HuH-7.5 (cell line): Measurements from ENCODE around the gene CABCOCO1.
"Not testable (repeated sequence)": the region's sequence is repeated elsewhere in the genome, so short reads cannot be mapped to it uniquely, and the experiment has no call there.

Experiments used
- DNase-seq: peaks from one replicate; pipeline ENCODE4 v3.0.0; 2011; ENCODE audit warnings: low spot score

CABCOCO1 gene

DNA sequence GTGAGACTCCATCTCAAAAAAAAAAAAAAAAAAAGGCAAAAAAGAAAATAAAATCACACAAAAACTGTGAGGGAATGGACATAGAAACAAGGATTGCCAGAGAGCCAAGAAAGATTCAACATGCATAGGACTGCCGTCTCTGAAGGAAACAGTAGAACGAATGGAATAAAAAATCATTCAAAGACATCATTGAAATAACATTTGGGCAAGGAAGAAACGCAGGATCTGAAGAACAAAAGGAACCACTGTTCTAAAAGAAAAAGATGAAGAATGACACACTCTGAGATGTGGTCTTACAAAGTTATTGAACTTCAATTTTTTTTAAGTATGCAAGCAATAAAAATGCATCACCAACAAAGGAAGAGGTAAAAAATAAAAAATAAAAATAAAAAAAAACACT is 57.2 kb downstream of the CABCOCO1 start:
- no peak for DNase-seq

DNA sequence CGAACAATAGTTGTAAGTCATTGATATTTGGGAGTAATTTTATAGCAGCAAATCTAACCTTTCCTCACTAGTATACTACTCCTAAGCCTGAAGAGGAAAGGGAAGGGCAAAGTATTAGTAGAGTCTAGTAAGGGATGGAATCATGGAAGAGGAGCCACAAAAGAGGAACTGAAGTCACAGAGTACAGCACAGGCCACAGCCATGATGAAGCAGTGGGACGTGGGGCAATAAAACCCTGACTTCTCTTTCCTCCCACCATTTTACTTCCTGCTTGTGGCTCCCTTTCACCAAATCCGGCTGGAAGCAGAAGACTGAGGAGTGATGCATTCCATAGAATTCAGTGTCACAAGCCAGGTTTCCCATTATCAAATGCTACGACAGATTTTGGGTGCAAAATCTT is 58.7 kb downstream of the CABCOCO1 start:
- DNase-seq, result no peak

DNA sequence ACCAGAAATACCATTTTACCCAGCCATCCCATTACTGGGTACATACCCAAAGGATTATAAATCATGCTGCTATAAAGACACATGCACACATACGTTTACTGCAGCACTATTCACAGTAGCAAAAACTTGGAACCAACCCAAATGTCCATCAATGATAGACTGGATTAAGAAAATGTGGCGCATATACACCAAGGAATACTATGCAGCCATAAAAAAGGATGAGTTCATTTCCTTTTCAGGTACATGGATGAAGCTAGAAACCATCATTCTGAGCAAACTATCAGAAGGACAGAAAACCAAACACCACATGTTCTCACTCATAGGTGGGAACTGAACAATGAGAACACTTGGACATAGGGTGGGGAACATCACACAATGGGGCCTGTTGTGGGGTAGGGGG is 62.5 kb downstream of the CABCOCO1 start:
- DNase-seq, result not testable (repeated sequence)

DNA sequence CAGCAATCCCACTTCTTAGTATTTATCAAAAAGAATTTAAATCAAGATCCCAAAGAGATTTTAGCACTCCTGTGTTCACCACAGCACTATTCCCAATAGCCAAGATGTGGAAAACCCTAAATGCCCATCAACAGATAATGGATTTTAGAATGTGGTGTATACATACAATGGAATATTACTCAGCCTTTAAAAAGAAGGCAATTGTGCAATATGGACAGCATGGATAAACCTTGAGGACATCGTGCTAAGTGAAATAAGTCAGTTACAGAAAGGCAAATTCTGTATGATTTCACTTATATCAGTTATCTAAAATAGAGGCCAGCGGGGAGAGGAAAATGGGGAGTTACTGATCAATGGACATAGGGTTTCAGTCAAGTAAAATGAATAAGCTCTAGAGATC is 66.9 kb downstream of the CABCOCO1 start:
- no peak for DNase-seq

DNA sequence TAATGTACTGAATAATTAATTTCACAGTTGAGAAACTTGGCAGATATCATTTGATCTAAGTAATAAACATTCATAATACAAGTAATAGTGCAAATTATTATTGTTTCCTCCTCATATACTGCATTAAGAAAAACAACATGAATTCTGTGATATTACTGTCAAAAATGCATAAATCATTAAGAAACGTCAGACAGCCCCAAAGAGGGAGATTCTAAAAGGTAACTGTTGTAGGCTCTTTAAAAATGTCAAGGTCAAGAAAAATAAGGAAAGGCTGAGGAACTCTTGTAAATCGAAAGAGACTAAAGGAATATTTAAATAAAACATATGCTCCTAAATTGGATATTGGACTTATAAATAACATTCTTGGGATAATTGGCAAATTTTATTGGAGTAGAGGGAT is 67.9 kb downstream of the CABCOCO1 start:
- DNase-seq, result no peak

DNA sequence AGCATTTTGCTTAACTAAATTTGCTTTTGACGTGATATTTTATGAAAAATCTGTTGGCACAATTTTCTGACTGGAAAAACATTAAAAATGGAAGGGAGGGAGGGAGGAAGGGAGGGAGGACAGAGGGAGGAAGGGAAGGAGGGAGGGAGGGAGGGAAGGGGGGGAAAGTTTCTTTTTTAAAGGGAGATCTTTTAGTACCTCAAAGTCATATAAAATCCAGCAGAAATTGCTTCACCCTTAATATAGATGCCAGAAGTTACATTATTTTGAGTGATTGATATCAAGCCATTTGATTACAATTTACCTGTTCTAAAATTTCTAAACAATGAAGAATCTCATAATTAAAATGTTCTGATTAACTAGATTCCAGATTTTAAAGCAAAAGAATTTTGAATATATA is 68.9 kb downstream of the CABCOCO1 start:
- no peak for DNase-seq

DNA sequence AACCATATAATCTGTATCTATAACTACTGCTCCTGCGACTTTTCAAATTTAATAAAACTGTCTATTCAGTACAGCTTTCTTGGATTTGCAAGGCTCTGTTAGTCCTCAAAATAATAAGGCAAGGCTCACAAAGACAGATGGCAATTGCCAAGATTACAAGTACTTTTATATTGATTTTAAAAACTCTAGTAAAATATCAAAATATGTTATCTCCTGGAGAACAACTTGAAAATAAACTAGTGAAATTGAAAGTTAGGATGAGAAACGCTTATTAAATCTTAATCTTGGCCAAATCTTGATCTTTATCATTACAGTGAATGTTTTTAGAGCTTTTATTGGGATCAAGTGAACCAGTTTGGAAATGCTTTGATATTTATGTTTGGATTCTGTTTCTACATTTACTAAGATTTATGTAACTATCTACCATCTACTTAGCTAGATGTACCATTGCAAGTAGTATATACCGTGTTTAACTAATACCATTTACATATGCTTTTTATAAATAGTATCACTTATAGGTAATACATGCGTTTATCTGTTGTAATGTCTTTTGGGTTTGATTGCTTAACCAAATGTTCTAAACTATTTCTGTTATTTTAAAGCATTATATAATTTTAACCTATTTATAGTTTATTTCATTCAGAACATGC is 70.0 kb downstream of the CABCOCO1 start:
- DNase-seq, result no peak

DNA sequence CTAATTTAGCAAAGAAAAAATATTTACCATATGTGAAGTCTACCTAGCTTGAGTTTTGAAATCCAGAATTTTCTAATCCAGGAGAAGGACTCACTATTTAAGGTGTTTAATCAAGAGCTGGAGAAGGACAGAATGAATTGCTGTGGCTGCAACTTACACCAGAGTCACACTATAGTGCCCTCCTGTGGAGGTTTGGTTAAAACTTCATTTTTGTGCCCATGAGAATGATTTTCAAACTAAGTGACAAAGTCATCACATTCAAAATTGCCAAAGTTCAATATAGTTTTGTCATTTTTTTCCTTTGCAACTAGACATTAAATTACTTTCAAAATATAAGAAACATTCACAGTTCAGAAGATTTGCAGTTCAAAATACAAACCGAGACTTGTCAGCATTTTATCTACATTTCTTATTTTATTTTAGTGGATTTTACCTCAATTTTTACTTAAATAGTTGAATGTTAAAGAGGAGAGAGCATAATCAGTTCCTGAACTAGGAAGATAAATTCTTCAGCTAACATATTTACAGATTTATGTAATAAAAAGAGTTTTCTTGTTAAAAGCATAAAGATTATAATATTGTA is 70.7 kb downstream of the CABCOCO1 start:
- DNase-seq, result no peak

DNA sequence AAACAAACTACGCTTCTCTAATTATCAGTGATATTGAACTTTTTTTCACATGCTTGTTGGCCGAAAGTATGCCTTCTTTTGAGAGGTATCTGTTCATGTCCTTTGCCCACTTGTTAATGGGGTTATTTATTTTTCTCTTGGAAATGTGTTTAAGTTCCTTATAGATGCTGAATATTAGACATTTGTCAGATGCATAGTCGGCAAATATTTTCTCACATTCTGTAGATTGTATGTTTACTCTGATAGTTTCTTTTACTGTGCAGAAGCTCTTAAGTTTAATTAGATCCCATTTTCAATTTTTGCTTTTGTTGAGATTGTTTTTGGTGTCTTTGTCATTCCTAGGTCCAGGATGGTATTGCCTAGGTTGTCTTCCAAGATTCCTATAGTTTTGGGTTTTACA is 73.2 kb downstream of the CABCOCO1 start:
- no peak for DNase-seq

DNA sequence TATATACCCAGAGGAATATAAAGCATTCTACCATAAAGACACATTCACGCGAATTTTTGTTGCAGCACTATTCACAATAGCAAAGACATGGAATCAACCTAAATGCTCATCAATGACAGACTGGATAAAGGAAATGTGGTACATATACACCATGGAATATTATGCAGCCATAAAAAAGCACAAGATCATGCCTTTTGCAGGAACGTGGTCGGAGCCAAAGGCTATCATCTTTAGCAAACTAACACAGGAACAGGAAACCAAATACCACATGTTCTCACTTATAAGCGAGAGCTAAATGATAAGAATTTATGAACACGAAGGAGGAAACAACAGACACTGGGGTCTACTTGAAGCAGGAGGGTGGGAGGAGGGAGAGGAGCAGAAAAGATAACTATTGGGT is 74.7 kb downstream of the CABCOCO1 start:
- not testable (repeated sequence) for DNase-seq

DNA sequence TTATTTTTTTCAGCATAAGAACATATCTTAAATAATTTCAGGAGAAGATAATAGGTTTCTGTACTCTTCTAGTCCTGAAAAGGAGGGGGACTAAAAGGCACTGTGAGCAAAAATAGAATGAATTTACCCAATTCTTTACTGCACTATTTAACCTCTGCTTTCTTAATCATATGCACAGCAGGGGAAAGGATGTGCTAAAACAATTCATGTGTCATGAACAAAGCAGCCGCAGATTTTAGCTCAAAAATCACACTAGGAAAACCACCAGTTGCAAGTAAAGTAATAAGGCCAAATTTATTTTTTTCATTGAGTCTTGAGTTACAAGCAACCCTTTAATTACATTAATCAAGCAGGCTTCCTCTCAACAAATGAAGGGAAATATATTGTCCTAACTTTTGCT is 80.1 kb downstream of the CABCOCO1 start:
- no peak for DNase-seq

DNA sequence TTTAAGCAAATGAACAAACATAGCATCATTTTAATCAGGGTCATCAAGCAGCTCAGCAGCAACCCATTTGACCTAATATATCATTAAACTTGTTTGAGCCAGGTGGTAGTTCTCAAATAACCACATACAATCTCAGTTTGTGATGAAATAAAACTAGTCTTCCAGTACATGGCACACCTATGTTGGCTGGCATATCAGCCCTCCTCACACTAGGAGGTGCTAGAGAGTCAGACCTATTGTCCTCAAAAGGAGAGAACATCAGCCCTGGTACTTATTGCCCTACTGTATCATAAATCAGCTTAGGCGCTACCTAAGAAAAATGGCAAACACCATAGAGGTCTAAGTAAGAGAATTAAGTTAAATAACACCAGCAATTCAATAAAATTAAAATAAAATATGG is 81.7 kb downstream of the CABCOCO1 start:
- DNase-seq, result no peak

DNA sequence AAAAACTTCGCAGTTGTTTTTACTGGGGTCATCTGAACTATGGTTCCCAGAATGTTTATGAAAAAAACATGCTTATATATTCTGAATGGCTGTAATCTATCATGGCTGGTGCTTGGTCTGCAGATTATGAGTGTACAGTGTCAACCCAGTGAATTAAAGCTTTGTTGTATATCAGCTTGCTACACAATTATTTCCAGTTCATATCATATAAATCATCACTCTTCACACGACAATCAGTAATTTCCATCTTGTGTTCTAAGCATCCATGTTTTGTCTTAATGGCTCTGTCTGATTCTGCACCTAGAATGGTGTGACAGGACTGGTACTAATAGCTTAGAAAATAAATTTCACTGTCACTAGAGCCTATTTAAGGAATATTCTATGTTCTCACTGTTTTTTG is 83.6 kb downstream of the CABCOCO1 start:
- no peak for DNase-seq

DNA sequence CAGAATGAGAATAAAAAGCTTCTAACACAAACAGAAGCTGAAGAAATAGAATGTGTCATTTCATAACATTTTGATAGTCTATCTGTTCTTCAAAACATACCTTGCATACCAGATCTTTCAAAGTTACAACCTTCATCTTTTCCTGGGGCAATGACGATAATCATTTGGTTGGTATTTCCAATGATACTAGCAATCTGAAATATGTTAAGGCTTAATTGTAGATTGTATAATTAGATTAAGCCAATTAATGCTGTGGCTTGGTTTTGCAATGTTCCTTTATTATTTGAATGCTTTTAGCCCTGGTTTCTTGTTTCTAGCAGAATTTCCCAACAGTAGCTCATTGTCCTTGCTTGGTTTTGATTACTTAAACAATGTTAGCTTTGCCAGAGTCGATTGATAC is 84.6 kb downstream of the CABCOCO1 start:
- DNase-seq, result no peak

DNA sequence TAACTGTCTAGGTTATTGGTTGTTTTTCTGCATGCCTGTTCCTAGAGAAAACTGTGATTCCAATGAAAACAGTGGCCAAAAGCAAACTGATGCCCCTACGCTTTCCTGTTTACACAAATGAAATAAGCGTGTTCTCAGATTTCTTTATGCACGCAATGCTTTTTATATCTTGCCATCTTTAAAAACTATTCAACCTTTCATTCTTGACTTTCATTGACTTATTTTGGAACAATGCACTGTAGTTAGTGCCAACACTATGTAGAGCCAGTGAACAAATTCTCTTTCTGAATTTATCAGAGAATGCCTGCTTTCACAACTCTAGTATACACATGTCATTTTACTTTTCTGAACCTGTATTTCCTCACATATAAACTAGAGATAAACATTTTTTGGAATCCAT is 86.6 kb downstream of the CABCOCO1 start:
- no peak for DNase-seq

DNA sequence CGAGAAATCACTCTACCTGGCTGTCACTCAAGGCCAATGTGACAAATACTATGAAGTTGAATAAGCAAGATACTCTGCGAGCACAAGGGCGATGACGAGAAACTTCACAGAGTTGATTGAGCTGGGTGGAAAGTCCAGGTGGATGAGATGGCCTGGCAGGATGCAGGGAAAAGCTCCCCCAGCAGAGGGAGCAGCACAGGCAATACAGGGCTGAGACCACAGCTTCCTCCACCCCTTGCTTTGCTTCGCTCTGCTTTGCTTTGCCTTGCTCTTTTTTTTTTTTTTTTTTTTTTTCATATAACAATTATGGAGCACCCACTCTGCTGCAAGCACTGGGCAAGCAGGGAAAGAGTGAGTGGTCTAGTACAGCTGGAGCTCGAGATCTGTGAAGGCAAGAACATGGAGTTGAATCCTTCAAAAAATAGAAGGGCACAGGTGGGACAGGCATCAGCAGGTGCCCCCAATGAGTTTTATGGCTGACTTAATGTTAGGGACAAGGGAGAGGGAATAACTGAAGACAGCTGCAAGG is 88.3 kb downstream of the CABCOCO1 start:
- DNase-seq, result peak; percentile 8

DNA sequence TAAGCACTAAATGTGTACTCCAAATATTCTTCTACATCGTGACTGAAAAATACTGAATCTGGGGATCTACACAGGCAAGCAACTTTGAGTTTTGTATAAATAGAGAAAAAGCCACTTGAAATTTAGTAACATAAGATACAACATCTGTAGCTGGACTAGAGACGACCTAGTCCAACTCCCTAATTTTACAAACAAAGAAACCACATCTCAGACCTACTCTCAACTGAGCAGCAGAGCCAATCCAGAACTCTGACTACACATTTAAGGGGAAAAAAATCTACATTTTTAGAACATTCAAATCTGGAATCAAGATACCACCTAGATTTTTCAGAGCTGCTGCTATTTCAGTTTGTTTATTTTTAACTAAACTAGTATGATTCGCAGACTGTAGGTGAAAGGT is 88.9 kb downstream of the CABCOCO1 start:
- no peak for DNase-seq

DNA sequence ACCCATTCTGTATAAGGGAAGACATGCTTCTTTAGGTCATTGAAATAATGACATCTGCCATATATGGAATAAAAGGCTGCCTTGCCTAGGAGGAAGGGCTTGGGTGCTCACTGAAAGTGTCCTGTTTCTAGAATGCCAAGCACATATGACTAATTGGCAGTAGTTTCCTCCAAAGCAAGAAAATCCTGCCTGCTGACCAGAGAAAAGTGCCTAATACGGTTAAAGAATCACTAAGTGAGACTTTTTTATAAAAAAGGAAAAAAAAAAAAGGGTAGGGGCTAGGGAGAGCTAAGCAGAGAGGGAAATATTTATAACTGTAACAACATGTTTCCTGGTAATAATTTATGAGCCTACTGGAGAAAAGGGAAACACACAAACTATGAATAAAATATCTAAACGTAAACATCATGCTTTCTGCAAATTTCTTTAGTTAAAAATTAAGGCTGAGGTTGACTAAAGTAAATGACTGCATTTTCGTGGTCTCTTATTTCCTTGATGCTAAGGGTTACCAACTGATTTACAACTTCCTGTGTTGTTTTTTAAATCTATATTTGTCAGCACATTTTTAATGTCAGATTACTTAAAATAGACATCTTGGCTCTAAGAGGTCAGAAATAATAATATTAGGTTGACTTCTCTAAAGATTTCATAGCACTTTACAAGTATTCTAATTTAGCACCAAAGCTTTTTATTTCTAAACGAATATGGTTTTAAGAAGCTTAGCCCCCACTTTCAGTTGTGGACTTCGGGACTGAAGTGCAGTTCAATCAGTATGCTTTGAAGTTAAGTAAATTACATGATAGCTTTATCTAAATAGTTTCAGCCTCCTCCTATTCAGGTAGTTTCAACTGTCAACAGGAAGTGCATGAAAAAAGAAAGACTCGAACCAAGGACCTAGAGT is 89.6 kb downstream of the CABCOCO1 start:
- no peak for DNase-seq

DNA sequence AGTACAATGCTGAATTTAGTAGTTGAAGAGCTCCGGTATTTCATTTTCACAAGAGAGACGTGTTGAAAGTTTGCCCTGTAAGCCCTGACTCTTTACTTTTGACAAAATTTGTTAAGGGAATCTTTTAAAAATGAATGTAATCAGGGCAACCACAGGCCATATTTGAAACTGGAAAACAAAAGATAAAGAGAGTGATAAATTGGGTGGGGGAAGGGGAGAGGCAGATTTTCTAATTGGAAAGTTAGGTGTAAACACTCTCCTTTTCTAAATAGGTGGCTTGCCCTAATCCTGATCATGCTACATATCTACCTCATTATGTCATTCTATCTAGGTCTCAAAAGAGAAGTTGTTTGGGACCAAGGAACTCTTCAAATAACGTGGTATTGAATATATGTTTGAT is 90.7 kb downstream of the CABCOCO1 start:
- DNase-seq, result no peak

DNA sequence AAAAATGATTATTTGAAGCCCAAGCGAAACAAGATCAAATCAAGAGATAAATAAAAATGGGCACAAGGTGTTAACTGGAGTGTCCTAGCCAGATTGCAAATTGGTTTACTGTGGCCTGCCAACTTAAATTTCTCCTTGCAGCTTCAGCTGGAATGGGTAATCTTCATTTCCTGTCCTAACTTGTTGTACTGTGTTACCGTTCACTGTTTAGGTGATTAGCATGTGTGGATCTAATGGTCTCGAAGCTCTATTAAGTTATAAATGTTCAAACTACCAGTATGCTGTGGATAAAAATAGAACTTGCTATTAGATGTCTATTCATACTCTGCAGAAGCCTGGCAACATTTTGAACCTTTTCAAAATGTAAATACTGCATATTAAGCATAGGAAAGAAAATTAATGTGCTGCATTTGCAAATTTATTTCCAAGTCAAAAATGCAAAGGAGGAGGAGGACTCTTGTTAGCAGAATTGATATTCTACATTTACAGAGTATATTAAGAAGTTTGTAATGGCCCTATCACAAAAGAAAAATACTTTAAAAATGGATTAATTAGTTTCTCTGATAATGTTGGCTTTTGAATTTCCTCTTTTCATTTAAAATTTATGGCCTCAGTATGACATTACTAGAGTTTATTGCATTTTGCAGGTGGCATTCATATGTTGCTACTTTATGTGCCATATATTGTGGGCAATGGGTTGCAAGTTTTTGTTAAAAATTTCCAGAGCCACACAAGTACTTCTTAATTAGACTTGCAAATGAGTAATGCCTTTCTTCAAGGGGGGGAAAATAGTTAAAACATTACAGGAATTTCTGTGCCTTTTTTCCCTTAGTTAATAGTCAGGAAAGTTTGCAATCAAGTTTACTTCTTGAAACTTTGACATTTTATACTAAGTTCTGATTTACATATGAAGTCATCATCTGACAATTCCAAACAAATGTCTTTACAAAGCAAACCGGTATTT is 92.1 kb downstream of the CABCOCO1 start:
- no peak for DNase-seq

DNA sequence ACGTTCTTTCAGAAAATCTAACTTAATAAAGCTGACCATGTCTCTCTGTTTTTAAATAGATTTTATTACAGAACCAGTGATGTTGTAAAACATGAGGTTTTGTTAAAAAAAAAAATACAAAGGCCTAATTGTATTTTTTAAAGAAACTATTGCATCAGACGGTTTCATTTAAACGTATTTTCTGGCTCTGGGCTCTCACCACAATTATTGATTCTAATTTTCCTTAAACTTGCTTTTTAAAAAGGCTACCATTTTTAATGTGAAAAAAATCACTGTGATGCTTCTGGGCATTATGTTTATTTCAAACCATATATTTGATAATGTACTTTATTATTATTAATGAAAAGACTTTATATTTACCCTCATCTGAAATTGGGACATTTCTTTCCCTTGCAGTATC is 94.3 kb downstream of the CABCOCO1 start:
- DNase-seq, result no peak
